HG03565 (cell line): Measurements from ENCODE around the gene PIGBOS1.
"Not testable (repeated sequence)": the region's sequence is repeated elsewhere in the genome, so short reads cannot be mapped to it uniquely, and the experiment has no call there.

ENCODE experiments used
- ATAC-seq: cut with Tn5 transposase; IDR thresholded peaks from one replicate; pipeline ENCODE4 v1.9.1; 2021; ENCODE audit warnings: mild to moderate bottlenecking, moderate library complexity; ENCODE audit not compliant: unreplicated experiment

The PIGBOS1 gene

DNA sequence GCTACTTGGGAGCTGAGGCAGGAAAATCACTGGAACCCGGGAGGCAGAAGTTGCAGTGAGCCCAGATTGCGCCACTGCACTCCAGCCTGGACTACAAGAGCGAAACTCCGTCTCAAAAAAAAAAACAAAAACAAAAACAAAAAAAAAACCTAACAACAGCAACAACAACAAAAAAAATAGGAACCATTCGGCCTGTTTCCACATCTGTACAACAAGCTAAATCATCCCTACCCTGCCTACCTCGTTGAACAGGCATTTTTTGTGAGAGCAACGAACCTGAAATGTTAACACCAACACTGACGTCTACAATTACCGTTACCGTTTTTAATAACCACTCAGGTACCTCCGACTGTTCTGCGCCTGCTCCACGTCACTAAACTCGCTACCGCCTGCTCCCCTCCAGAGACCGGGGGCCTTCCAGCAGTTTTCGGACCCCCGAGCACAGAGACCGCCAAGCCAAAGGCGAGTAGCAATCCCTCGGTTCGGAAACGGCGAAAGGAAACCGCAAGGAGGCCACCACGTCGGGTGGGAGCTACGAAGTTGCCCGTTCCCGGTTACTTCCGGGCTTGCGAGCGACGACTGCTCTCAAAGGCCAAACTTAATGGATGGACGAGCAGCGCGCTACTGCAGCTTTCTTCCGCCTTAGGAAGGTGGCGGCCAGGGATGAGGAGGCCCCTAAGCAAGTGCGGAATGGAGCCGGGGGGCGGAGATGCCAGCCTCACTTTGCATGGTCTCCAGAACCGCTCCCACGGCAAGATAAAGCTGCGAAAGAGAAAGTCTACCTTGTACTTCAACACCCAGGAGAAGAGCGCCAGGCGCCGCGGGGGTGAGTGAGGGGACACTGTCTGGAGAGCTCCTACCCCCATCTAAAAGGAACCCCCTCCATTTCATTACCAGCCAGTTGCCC is at the start of gene PIGBOS1, which contains the start of gene PIGB:
Gene PIGBOS1, minus strand, starts transcription at position 536 of the 907 bp plus-strand sequence. CDS start 1,331 bp downstream, outside the sequence.
Gene PIGB, plus strand, starts transcription at position 635 of the 907 bp plus-strand sequence. Its CDS starts 29 bp downstream, at position 664.
- peak; percentile 71 for ATAC-seq

GRCh38 chr15:55366981-55367380 is 48.1 kb upstream of the PIGBOS1 start:
- no peak for ATAC-seq

DNA sequence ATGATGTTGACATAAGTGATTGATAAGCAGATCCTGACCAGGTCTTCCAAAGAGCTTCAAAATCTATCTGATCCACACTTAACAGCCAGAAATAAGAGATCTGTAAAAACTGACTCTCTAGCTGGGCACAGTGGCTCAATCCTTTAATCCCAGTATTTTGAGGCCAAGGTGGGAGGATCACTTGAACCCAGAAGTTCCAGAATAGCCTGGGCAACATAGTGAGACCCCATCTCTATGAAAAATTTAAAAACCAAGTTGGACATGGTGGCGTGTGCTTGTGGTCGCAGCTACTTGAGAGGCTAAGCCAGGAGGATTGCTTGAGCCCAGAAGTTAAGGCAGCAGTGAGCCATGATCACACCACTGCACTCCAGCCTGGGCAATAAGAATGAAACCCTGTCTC is 43.7 kb upstream of the PIGBOS1 start:
- no peak for ATAC-seq

GRCh38 chr15:55361048-55361447 is 42.1 kb upstream of the PIGBOS1 start:
- ATAC-seq = no peak

DNA sequence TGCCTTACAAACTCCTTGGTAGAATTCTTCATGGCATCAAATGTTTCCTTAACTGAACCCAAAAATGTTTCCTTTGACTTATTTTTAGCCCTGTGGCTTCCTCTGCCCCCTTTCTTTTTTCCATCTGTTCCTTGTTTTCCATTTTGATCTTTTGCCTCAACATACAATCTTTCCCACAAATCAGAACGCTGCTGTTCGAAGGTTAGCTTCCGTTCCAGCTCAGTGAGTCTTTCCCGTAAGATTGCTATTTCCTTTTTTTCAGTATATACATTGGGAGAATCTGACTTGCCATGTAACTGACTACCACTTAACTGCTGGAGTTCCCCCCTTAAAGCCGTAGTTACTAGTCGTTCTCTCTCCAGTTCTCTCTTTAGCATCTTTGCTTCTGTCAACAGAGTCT is 41.3 kb upstream of the PIGBOS1 start:
- ATAC-seq = no peak

DNA sequence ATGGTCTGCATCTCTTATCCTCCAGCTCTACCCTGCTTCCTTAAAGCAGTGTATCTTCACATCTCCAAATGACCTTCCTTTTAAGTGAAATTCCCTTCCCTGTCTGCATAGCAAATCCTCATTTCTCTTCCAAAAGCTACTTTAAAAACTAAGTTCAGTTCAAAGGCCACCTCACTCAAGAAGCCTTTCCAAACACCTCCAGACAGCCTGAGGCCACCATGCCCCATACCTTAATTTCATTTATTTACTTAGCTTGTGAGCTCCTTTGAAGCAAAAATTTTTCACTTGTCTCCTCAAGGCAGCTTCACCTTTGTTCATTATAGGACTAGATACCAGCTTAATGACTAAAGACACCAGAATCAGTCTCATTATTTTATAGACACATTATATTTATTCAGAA is 39.5 kb upstream of the PIGBOS1 start:
- no peak for ATAC-seq

DNA sequence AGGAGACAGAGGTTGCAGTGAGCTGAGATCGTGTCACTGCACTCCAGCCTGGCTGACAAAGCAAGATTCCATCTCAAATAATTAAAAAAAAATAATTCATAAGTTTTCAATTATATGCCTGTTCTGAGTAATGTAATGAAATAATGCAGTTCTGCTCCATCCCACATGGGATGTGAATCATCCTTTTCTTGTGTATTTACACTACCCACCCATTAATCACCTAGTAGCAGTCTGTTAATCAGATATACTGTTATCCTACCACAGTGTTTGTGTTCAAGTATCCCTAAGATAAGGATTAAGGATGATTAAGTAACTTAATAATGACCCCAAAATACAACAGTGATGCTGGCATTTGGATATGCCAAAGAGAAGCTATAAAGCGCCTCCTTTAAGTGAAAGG is 38.9 kb upstream of the PIGBOS1 start:
- no peak for ATAC-seq

DNA sequence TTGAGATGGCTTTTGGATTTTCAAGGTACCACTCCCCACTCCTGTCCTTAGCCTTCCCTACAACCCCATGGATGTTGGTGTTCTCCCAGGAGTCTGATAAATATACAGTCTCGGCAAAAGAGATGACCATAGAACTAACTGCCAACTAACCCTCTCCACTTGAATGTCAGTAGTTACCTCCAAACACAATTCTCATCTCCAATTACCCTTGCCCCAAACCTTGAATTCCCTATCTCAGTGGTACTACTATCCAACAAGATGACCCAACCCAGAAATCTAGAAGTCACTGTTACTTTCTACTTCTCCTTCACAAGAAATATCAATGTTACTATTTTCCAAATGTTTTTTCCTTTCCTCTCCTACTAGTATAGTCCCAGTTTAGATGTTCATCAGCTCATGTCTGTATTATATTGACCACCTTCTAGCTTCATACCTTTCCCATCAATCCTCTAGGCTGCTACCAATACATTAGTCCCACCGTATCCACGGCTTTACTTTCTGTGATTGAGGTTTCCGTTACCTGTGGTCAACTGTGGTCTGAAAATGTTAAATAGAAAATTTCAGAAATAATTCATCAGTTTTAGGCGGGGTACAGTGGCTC is 38.2 kb upstream of the PIGBOS1 start:
- no peak for ATAC-seq

DNA sequence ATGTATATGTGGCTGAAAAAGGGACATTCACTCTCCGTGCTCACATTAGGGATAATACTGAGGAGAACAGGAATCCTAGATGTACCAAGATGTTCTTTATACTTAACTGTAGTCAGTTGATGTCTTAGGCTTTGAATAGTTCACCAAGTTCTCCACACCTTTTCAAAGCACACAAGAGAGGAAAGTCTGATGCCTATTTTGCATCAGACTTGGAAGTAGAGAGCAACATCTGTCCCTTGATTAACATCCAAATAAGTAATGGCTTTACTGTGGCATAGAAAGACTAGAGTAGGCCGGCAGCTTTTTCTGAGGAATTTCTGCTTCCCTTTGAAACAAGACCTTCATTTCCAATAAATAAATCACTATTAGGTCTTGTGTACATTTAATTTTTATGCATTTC is 34.1 kb upstream of the PIGBOS1 start:
- no peak for ATAC-seq

DNA sequence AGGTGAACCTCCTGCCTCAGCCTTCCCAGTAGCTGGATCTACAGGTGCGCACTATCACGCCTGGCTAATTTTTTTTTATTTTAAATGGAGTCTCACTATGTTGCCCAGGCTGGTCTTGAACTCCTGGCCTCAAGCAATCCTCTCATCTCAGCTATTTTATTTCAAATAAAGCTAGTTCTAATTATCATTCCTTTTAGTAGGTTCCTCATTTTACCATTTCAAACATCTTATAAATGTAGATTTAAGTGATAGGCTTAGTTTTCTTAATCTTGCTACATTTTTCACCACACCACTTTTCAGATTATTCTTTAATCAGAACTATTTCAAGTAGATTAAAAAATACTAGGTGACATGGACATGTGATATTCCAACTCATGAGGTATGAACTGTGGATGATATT is 30.4 kb upstream of the PIGBOS1 start:
- no peak for ATAC-seq

GRCh38 chr15:55348281-55348778 is 29.4 kb upstream of the PIGBOS1 start:
- no peak for ATAC-seq

GRCh38 chr15:55344206-55344605 is 25.3 kb upstream of the PIGBOS1 start:
- ATAC-seq = no peak

DNA sequence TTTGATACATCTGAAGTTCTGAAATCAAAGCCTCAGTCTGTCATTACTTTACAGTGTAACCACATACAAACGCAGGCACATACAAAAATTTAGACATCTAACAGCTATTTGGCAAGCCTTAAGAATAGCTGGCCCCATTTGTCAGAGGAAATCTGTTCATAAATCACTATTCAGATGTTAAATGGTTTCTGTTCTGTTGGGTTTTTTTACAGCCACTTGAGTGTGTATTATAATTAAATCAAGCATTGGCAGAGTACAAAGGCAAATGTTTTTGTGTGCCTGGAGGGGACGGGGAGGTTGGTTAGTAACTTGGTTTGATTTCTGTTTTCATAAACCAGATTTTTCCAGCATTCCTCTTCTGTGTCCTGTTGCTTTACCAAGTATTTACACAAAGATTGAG is 24.2 kb upstream of the PIGBOS1 start:
- ATAC-seq = no peak

GRCh38 chr15:55337160-55337559 is 18.2 kb upstream of the PIGBOS1 start:
- no peak for ATAC-seq

GRCh38 chr15:55334997-55335396 is 16.1 kb upstream of the PIGBOS1 start:
- ATAC-seq = no peak

DNA sequence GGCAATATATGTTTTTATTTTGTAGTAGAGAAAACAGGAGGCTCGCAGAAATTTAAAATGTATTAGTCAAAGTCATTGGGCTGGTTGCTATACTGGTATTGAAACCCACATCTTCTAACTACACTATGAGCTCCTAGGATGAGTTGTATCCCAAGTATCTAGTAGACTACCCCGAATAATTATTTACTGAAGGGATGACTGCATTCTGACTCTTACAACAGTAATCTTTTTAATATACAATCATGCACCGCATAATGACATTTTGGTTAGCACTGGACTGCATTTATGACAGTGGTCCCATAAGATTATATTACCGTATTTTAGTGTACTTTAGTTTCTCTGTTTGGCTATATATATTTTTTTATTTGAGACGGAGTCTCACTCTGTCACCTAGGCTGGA is 15.4 kb upstream of the PIGBOS1 start:
- no peak for ATAC-seq

DNA sequence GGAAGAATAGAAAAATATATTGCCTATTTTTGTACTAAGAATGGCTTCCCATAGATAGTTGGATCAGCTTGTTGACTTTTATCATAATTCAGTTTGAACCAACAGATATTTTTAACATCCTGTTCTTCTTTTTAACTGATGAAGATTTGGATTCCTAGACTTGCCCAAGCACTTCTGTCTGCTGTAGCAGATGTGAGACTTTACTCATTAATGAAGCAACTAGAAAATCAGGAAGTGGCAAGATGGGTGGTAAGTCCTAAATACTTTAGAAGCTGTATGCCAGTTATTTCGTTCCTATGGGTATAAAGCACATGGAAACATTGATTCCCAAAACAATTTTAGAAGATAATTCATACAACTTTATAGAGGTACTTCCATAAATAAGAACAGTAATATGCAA is 8.5 kb upstream of the PIGBOS1 start:
- ATAC-seq = no peak

GRCh38 chr15:55322467-55322866 is 3.5 kb upstream of the PIGBOS1 start:
- ATAC-seq = no peak

- ATAC-seq = no peak
Observed at GRCh38 chr15:55320963-55321362, 2.0 kb upstream of the PIGBOS1 start.

DNA sequence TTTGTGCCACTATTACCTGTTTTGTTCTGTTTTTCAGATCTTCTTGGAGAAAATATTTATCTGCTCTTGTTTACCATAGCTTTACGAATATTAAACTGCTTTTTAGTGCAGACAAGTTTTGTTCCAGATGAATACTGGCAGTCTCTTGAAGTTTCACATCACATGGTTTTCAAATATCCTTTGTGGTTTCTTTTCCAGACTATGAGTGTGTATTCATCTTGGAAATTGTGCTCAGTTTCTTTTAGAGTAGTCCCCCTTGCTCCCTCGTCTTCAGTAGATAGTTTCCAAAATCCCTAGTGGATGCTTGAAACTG is 1.3 kb upstream of the PIGBOS1 start:
- ATAC-seq = no peak

- peak; percentile 49 for ATAC-seq
Observed at GRCh38 chr15:55319537-55320237, 764 bp upstream of the PIGBOS1 start.

DNA sequence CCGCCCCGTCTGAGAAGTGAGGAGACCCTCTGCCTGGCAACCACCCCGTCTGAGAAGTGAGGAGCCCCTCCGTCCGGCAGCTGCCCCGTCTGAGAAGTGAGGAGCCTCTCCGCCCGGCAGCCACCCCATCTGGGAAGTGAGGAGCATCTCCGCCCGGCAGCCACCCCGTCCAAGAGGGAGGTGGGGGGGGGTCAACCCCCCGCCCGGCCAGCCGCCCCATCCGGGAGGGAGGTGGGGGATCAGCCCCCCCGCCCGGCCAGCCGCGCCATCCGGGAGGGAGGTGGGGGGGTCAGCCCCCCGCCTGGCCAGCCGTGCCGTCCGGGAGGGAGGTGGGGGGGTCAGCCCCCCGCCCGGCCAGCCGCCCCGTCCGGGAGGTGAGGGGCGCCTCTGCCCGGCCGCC is 16.1 kb downstream of the PIGBOS1 start:
- not testable (repeated sequence) for ATAC-seq
